K562 (cell line): ENCODE results near the gene EFCAB12. TPM values are rescaled to one million over a fixed set of nuclear protein-coding genes. Genes with fewer than 3 reads are reported as not detected.

Experiments used
- CHD1 ChIP-seq: fragments of 200-600 bp; sonication (generic); IDR thresholded peaks from one replicate; pipeline ENCODE4 v1.6.1; 2012; ENCODE audit warnings: mild to moderate bottlenecking, moderate library complexity, low read length, inconsistent platforms
- ELF2 ChIP-seq: fragments of 250-450 bp; sonication (Bioruptor Pico); IDR thresholded peaks from 2 replicates; pipeline ENCODE4 v1.5.0; 2021; ENCODE audit warnings: mild to moderate bottlenecking
- ERF ChIP-seq: fragments of 450-650 bp; formaldehyde crosslinking; IDR thresholded peaks from 2 replicates; pipeline ENCODE4 v1.4.0; 2020; ENCODE audit warnings: mild to moderate bottlenecking, mixed read lengths
- FOXJ3 ChIP-seq: sonication (generic); formaldehyde crosslinking; IDR thresholded peaks from 2 replicates; pipeline ENCODE4 v1.4.0; 2020; ENCODE audit warnings: mild to moderate bottlenecking, missing genetic modification reagents
- FOXK2 ChIP-seq, 2 experiments: fragments of 450-650 bp; IDR thresholded peaks in 1 of 2; conservative IDR thresholded peaks in 1 of 2; 2 replicates each; pipeline ENCODE4 v1.6.1; 2016; ENCODE audit warnings: low read depth in 2 of 2, mild to moderate bottlenecking in 1 of 2
- GABPB1 ChIP-seq: sonication (generic); formaldehyde crosslinking; IDR thresholded peaks from 2 replicates; pipeline ENCODE4 v1.8.0; 2022; ENCODE audit warnings: mild to moderate bottlenecking, missing genetic modification reagents
- GTF2A2 ChIP-seq: IDR thresholded peaks from 2 replicates; pipeline ENCODE4 v1.6.1; 2016; ENCODE audit warnings: mild to moderate bottlenecking, missing genetic modification characterization, missing compliant biosample characterization
- GTF2E2 ChIP-seq: fragments of 200-800 bp; sonication (Bioruptor generic); IDR thresholded peaks from 2 replicates; pipeline ENCODE4 v1.6.1; 2016; ENCODE audit warnings: missing genetic modification characterization, missing compliant biosample characterization
- MEIS2 ChIP-seq: fragments of 450-650 bp; IDR thresholded peaks from 2 replicates; pipeline ENCODE4 v1.6.1; 2014; ENCODE audit warnings: mild to moderate bottlenecking; ENCODE audit not compliant: partially characterized antibody
- MIER1 ChIP-seq: fragments of 450-650 bp; IDR thresholded peaks from 2 replicates; pipeline ENCODE4 v1.6.1; 2016; ENCODE audit warnings: antibody characterized with exemption, mild to moderate bottlenecking, low read depth
- PYGO2 ChIP-seq: fragments of 450-650 bp; IDR thresholded peaks from 2 replicates; pipeline ENCODE4 v1.6.1; 2016; ENCODE audit warnings: mild to moderate bottlenecking, missing genetic modification characterization, moderate library complexity, missing compliant biosample characterization
- RBM39 ChIP-seq: fragments of 200-400 bp; formaldehyde crosslinking; optimal IDR thresholded peaks from 2 replicates; pipeline ENCODE3; 2018; ENCODE audit warnings: low read depth, low read length
- TAF1 ChIP-seq: IDR thresholded peaks from 2 replicates; pipeline ENCODE4 v1.6.1; 2011; ENCODE audit warnings: mild to moderate bottlenecking, low read length, moderate library complexity; ENCODE audit not compliant: insufficient read depth, control insufficient read depth, severe bottlenecking; ENCODE audit errors: extremely low read depth
- TBP ChIP-seq: optimal IDR thresholded peaks from 2 replicates; pipeline ENCODE3; 2011; ENCODE audit warnings: low read depth, low read length, improper control_type of control experiment
- TRIM25 ChIP-seq: fragments of 450-650 bp; IDR thresholded peaks from 2 replicates; pipeline ENCODE4 v1.7.0; 2016; ENCODE audit warnings: borderline replicate concordance
- ZBTB12 ChIP-seq: fragments of 250-450 bp; sonication (Bioruptor Pico); IDR thresholded peaks from 2 replicates; pipeline ENCODE4 v1.4.0; 2020
- ZNF133 ChIP-seq: fragments of 250-450 bp; sonication (Bioruptor Pico); IDR thresholded peaks from 2 replicates; pipeline ENCODE4 v1.4.0; 2020; ENCODE audit warnings: mild to moderate bottlenecking
- ZNF280A ChIP-seq: fragments of 450-650 bp; IDR thresholded peaks from 2 replicates; pipeline ENCODE4 v1.6.1; 2018; ENCODE audit warnings: mild to moderate bottlenecking, low read depth; ENCODE audit not compliant: partially characterized antibody
- ZNF57 ChIP-seq: fragments of 450-650 bp; formaldehyde crosslinking; IDR thresholded peaks from 2 replicates; pipeline ENCODE4 v1.4.0; 2020; ENCODE audit warnings: mild to moderate bottlenecking, moderate library complexity
- polyA plus RNA-seq, 8 experiments: library from polyadenylated mRNA; depleted of rRNA in 4 of 8; stranded (reverse) in 5 of 8; unstranded in 3 of 8; fragments of >200 nt; fragmentation: Nextera tagmentation in 2 of 8; fragmentation: Illumina TruSeq in 1 of 8; extraction: Ambion mirVana in 2 of 8; extraction: Trizol in 1 of 8; gene quantifications; 2 replicates each; pipeline versions ENCODE4 v1.2.1 to v1.2.3, GENCODE V29; 2011 to 2014; ENCODE audit warnings: inconsistent platforms in 1 of 8, missing spikeins in 1 of 8
- total RNA-seq, 7 experiments: library from RNA; depleted of rRNA in 6 of 7; stranded (reverse); fragments of >200 nt in 6 of 7; fragmentation: Illumina TruSeq in 2 of 7; extraction: Trizol in 2 of 7; gene quantifications; 2 replicates each; pipeline versions ENCODE4 v1.2.1 to v1.2.3, GENCODE V29; 2011 to 2021; ENCODE audit warnings: low replicate concordance in 1 of 7

The EFCAB12 gene
- total and polyA plus RNA-seq, 9 of the 15 experiments (the other 6 are each of a cell fraction or from before 2014, with no cell fraction given) = 0.08 to 0.95 (median 0.56) TPM; not detected in 1

- TF ChIP-seq TBP (no peak), MEIS2 (no peak), TAF1 (no peak), GTF2A2 (no peak), ERF (CRISPR knock-in tag) (no peak), RBM39 (no peak), TRIM25 (0 out of 2 replicates have a peak, but pooled peaks have one; percentile 28), ELF2 (CRISPR knock-in tag) (peak; percentile 100), MIER1 (no peak), ZNF133 (CRISPR knock-in tag) (no peak), CHD1 (no peak), PYGO2 (tag) (no peak), ZNF57 (no peak), GTF2E2 (tag) (0 out of 2 replicates have a peak, but pooled peaks have one; percentile 0), FOXK2 (conservative IDR thresholded peaks at IDR 0.05 in 1 of 2, IDR thresholded peaks at IDR 0.05 in 1 of 2; ENCODE audit: low read depth in 2 of 2) (peak; percentile 79 to 82; a peak in 3 of 4 replicates), FOXJ3 (CRISPR knock-in tag) (no peak), GABPB1 (CRISPR knock-in tag) (peak; percentile 92), ZNF280A (no peak), ZBTB12 (CRISPR knock-in tag) (no peak)
Measured at GRCh38 chr3:129399145-129399894, 29.1 kb downstream of the EFCAB12 start (continued).
